Esophagus squamous epithelium (tissue), 5 donors: ENCODE results near the gene MYO18A. TPM values are rescaled to one million over a fixed set of nuclear protein-coding genes. Genes with fewer than 3 reads are reported as not detected.
"Not testable (repeated sequence)": the region's sequence is repeated elsewhere in the genome, so short reads cannot be mapped to it uniquely, and the experiment has no call there.

Experiments
- DNase-seq: peaks from one replicate; lab custom pipeline; 2025; lab: John Stamatoyannopoulos, UW
- H3K27ac ChIP-seq, 4 donors: fragments of 200-600 bp; sonication (generic); one replicate each; pipeline ENCODE4 v1.5.1; 2016 to 2019; ENCODE audit warnings: mild to moderate bottlenecking in 1 of 4
- H3K27me3 ChIP-seq, 4 donors: fragments of 200-600 bp; sonication (generic); 1 replicate in 3 of 4; 2 replicates in 1 of 4; pipeline versions ENCODE4 v1.5.1 to v1.6.0; 2017 to 2021; ENCODE audit warnings: antibody characterized with exemption in 1 of 4
- H3K36me3 ChIP-seq, 3 donors: fragments of 200-600 bp; sonication (generic); one replicate each; pipeline ENCODE4 v1.5.1; 2016 to 2019
- H3K4me1 ChIP-seq, 3 donors: fragments of 200-600 bp; sonication (generic); one replicate each; pipeline ENCODE4 v1.5.1; 2017 to 2019
- H3K4me3 ChIP-seq, 4 donors: fragments of 200-600 bp; sonication (generic); 1 replicate in 3 of 4; 2 replicates in 1 of 4; pipeline ENCODE4 v1.5.1; 2016 to 2019; ENCODE audit warnings: mild to moderate bottlenecking in 2 of 4, moderate library complexity in 1 of 4
- H3K9me3 ChIP-seq, 3 donors: fragments of 200-600 bp; sonication (generic); one replicate each; pipeline ENCODE4 v1.5.1; 2016 to 2019
- CTCF ChIP-seq, 6 experiments: fragments of 450-650 bp in 4 of 6; fragments of 200-600 bp in 2 of 6; sonication (generic) in 2 of 6; IDR thresholded peaks; one replicate each; pipeline ENCODE4 v1.5.1; 2016 to 2019; ENCODE audit warnings: antibody characterized with exemption in 6 of 6, mild to moderate bottlenecking in 4 of 6, moderate library complexity in 4 of 6
- POLR2A ChIP-seq, 4 donors: fragments of 450-650 bp; IDR thresholded peaks; one replicate each; pipeline ENCODE4 v1.6.1; 2017; ENCODE audit warnings: antibody characterized with exemption in 4 of 4, mild to moderate bottlenecking in 4 of 4, moderate library complexity in 3 of 4
- WGBS, 2 donors: methylation state at CpG; one replicate each; pipeline ENCODE4 v1.1.5; 2018; 5-methylcytosine and 5-hydroxymethylcytosine counted together
- intact Hi-C: fragments of 100-400 bp; cut with DNase I; formaldehyde crosslinking; loops from one replicate; pipeline ENCODE4 v1.15.0; 2022
- total RNA-seq, 4 donors: library from RNA; depleted of rRNA; stranded (reverse); fragments of >200 nt; gene quantifications; one replicate each; pipeline ENCODE4 v1.1.0, GENCODE V29; 2016
- donor health status: DM: yes; HTN: yes; CAD: no.

Gene MYO18A
- total RNA-seq, 4 donors from 2014 or later = 44.0 to 74.9 (median 68.5) TPM

- H3K27me3 ChIP-seq = no peaks in the 10 kb centered on the region
- no peak overlapping the region for H3K27ac ChIP-seq
- 76 to 92% methylated on average over 1 of the region's 1 CpG for WGBS, 2 donors
- peaks cover 16 to 46% (median 25%) of the 10 kb centered on the region in 3 donors for H3K4me1 ChIP-seq
- TF ChIP-seq CTCF (IDR thresholded peaks at IDR 0.05) = no peak
- no peak for TF ChIP-seq POLR2A (IDR thresholded peaks at IDR 0.05)
- intact Hi-C loops = no loop called here
- H3K4me3 ChIP-seq = no peak overlapping the region
- H3K36me3 ChIP-seq = peaks cover 0 to 41% (median 0%) of the 10 kb centered on the region in 3 donors
- no peaks in the 10 kb centered on the region for H3K9me3 ChIP-seq
- DNase-seq = no peak
These were observed 7.6 kb downstream of the MYO18A start for GRCh38 chr17:29172589-29172988.

GRCh38 chr17:29170682-29171081 lies 9.5 kb downstream of the MYO18A start:
- intact Hi-C loops = no loop called here
- no peaks in the 10 kb centered on the region for H3K27me3 ChIP-seq
- TF ChIP-seq POLR2A (IDR thresholded peaks at IDR 0.05) = no peak
- TF ChIP-seq CTCF (IDR thresholded peaks at IDR 0.05) = no peak
- 89 to 95% methylated on average over 3 of the region's 3 CpGs for WGBS, 2 donors
- H3K27ac ChIP-seq = no peak overlapping the region
- DNase-seq = no peak
- no peak overlapping the region for H3K4me3 ChIP-seq
- H3K9me3 ChIP-seq = no peaks in the 10 kb centered on the region
- peaks cover 5 to 54% (median 7%) of the 10 kb centered on the region in 3 donors for H3K36me3 ChIP-seq
- H3K4me1 ChIP-seq = peaks cover under 1 to 28% (median 7%) of the 10 kb centered on the region in 3 donors

GRCh38 chr17:29169806-29170591 lies 10.2 kb downstream of the MYO18A start:
- Histone ChIP-seq H3K36me3 (peaks cover 6 to 60% (median 9%) of the 10 kb centered on the region in 3 donors), H3K4me3 (no peak overlapping the region), H3K9me3 (no peaks in the 10 kb centered on the region), H3K4me1 (peaks cover 0 to 22% (median 6%) of the 10 kb centered on the region in 3 donors), H3K27me3 (no peaks in the 10 kb centered on the region), H3K27ac (no peak overlapping the region)
- intact Hi-C loops = no loop called here
- 94 to 96% methylated on average over 8 to 9 of the region's 9 CpGs for WGBS, 2 donors
- no peak for DNase-seq
- no peak for TF ChIP-seq POLR2A (IDR thresholded peaks at IDR 0.05)
- no peak for TF ChIP-seq CTCF (IDR thresholded peaks at IDR 0.05)

- H3K27me3 ChIP-seq, DNase-seq, H3K4me3 ChIP-seq, H3K9me3 ChIP-seq, intact Hi-C loops: not testable (repeated sequence)
- WGBS, 2 donors = 90 to 95% methylated on average over 6 to 8 of the region's 8 CpGs
- Histone ChIP-seq H3K36me3 (peaks cover 9 to 65% (median 12%) of the 10 kb centered on the region in 3 donors), H3K4me1 (peaks cover 0 to 30% (median 6%) of the 10 kb centered on the region in 3 donors), H3K27ac (peak overlapping the region in 1 of 4 donors; percentile 4)
These were observed 11.5 kb downstream of the MYO18A start for GRCh38 chr17:29168759-29169126.

GRCh38 chr17:29168079-29168758 lies 12.0 kb downstream of the MYO18A start:
- Histone ChIP-seq H3K36me3 (peaks cover 9 to 65% (median 12%) of the 10 kb centered on the region in 3 donors), H3K27ac (peak overlapping the region in 1 of 4 donors; percentile 4), H3K4me3 (no peak overlapping the region), H3K9me3 (no peaks in the 10 kb centered on the region), H3K27me3 (no peaks in the 10 kb centered on the region), H3K4me1 (peaks cover 0 to 35% (median 10%) of the 10 kb centered on the region in 3 donors)
- intact Hi-C loops = no loop called here
- 67 to 75% methylated on average over 1 to 3 of the region's 3 CpGs for WGBS, 2 donors
- no peak for TF ChIP-seq CTCF (IDR thresholded peaks at IDR 0.05)
- no peak for TF ChIP-seq POLR2A (IDR thresholded peaks at IDR 0.05)
- no peak for DNase-seq
